ENCODE data around the gene BABAM2. TPM values are rescaled to one million over a fixed set of nuclear protein-coding genes. Genes with fewer than 3 reads are reported as not detected.

BABAM2 gene
- total RNA-seq, 2 experiments from 2014 or later = 19.7 to 33.2 TPM

DNA sequence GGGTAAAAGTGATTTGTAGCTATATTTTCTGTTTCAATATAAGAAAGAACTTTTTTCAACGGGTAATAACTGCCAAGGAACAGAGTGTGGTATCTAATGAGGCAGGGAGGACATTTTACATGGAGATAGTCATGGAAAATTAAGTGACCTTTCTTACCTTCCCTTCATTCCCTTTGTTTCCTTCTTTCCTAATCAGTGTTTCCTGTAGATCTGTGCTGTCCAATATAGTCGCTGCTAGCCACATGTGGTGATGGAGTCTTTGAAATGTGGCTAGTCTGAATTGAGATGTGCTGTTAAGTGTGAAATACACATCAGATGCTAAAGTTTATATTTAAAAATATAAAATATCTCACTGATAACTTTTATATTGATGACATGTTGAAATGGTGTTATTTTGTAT is 81.8 kb downstream of the BABAM2 start:
- no peaks in the 10 kb centered on the region for H3K4me1 ChIP-seq (ENCODE audit: insufficient read depth, low read length, poor library complexity, severe bottlenecking)
- H3K36me3 ChIP-seq (ENCODE audit: insufficient read depth, low read length) = no peaks in the 10 kb centered on the region
- H3K79me2 ChIP-seq (ENCODE audit: insufficient read depth, low read depth, low read length) = no peaks in the 10 kb centered on the region
- no peaks in the 10 kb centered on the region for H3K9me3 ChIP-seq (ENCODE audit: low read length)
- BruUV-seq (replicated peaks) = no TSS peak
- no peak for TF ChIP-seq EZH2phosphoT487 (IDR thresholded peaks at IDR 0.05; ENCODE audit: borderline replicate concordance, low read depth, low read length)
- TF ChIP-seq, protein P1, sequence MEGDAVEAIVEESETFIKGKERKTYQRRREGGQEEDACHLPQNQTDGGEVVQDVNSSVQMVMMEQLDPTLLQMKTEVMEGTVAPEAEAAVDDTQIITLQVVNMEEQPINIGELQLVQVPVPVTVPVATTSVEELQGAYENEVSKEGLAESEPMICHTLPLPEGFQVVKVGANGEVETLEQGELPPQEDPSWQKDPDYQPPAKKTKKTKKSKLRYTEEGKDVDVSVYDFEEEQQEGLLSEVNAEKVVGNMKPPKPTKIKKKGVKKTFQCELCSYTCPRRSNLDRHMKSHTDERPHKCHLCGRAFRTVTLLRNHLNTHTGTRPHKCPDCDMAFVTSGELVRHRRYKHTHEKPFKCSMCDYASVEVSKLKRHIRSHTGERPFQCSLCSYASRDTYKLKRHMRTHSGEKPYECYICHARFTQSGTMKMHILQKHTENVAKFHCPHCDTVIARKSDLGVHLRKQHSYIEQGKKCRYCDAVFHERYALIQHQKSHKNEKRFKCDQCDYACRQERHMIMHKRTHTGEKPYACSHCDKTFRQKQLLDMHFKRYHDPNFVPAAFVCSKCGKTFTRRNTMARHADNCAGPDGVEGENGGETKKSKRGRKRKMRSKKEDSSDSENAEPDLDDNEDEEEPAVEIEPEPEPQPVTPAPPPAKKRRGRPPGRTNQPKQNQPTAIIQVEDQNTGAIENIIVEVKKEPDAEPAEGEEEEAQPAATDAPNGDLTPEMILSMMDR (conservative IDR thresholded peaks at IDR 0.05; ENCODE audit: low read length) = no peak
- H3K4me2 ChIP-seq (ENCODE audit: low read length) = no peak overlapping the region
- H3K9me2 ChIP-seq (ENCODE audit: insufficient read depth, low read length) = no peaks in the 10 kb centered on the region
- ChIA-PET CTCF (ENCODE audit: unreplicated experiment) (interaction anchor here (0.8 kb wide), 1 partner anchor 14 kb away, joined by 3 read pairs; no protein-coding TSS in a partner anchor), POLR2A (interaction anchor here (0.6 kb wide), 2 partner anchors 10 to 21 kb away, joined by 3 read pairs; no protein-coding TSS in a partner anchor)
- H3K4me3 ChIP-seq (ENCODE audit: low read depth, low read length, poor library complexity, severe bottlenecking) = no peak overlapping the region
- no peak for DNase-seq (ENCODE audit: low spot score)
- no peak overlapping the region for H3K27ac ChIP-seq (ENCODE audit: low read depth, low read length, poor library complexity, severe bottlenecking)
- no peak overlapping the region for H2AFZ ChIP-seq (ENCODE audit: low read length)
- H4K20me1 ChIP-seq (ENCODE audit: insufficient read depth, low read length) = no peaks in the 10 kb centered on the region
- intact Hi-C loops (cut with micrococcal nuclease; ENCODE audit: unreplicated experiment) = no loop called here

DNA sequence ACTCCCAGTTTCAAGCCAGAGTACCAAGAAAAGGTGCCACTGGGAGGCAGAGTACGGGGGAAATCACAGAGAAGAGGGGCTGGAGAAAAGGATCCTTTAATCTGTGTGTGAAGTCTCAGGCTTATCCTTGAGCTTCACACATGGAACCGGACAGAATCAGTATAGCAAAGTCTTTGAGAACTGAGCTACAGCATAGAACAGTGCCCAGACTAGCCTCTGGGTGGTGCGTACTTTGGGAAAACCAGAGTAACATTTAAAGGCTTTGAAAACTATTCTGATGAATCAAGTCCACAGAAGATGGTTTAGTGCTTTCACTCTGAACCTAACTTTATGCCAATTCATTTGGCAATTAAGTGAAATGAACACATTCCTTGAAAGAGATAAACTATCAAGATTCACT is 83.1 kb downstream of the BABAM2 start:
- H3K4me2 ChIP-seq (ENCODE audit: low read length) = no peak overlapping the region
- DNase-seq (ENCODE audit: low spot score) = no peak
- no peak overlapping the region for H3K4me3 ChIP-seq (ENCODE audit: low read depth, low read length, poor library complexity, severe bottlenecking)
- H3K9me2 ChIP-seq (ENCODE audit: insufficient read depth, low read length) = no peaks in the 10 kb centered on the region
- TF ChIP-seq, protein P1 (conservative IDR thresholded peaks at IDR 0.05; ENCODE audit: low read length) = no peak
- TF ChIP-seq EZH2phosphoT487 (IDR thresholded peaks at IDR 0.05; ENCODE audit: borderline replicate concordance, low read depth, low read length) = no peak
- POLR2A ChIA-PET = no interaction called here
- H3K4me1 ChIP-seq (ENCODE audit: insufficient read depth, low read length, poor library complexity, severe bottlenecking) = no peaks in the 10 kb centered on the region
- H4K20me1 ChIP-seq (ENCODE audit: insufficient read depth, low read length) = no peaks in the 10 kb centered on the region
- intact Hi-C loops (cut with micrococcal nuclease; ENCODE audit: unreplicated experiment) = no loop called here
- no peak overlapping the region for H3K27ac ChIP-seq (ENCODE audit: low read depth, low read length, poor library complexity, severe bottlenecking)
- no TSS peak for BruUV-seq (replicated peaks)
- H2AFZ ChIP-seq (ENCODE audit: low read length) = no peak overlapping the region
- no peaks in the 10 kb centered on the region for H3K79me2 ChIP-seq (ENCODE audit: insufficient read depth, low read depth, low read length)
- CTCF ChIA-PET (ENCODE audit: unreplicated experiment) = no interaction called here
- H3K9me3 ChIP-seq (ENCODE audit: low read length) = no peaks in the 10 kb centered on the region
- no peaks in the 10 kb centered on the region for H3K36me3 ChIP-seq (ENCODE audit: insufficient read depth, low read length)

DNA sequence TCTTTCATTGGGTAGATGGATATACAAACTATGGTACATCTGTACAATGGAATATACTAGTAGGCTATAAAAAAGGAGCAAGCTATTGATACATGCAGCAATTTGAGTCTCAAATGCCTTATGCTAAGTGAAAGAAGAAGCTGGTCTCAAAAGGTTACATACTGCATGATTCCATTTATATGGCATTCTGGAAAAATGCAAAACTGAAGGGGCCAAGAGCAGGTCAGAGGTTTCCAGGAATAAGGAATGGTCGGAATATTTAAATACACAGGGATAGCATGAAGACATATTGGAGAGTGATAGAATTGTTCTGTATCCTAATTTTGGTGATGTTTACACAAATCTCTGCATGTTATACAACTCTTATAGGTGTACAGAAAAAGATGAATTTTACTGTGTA is 85.8 kb downstream of the BABAM2 start:
- H3K27ac ChIP-seq (ENCODE audit: low read depth, low read length, poor library complexity, severe bottlenecking) = no peak overlapping the region
- no peaks in the 10 kb centered on the region for H3K9me2 ChIP-seq (ENCODE audit: insufficient read depth, low read length)
- H3K4me2 ChIP-seq (ENCODE audit: low read length) = no peak overlapping the region
- H4K20me1 ChIP-seq (ENCODE audit: insufficient read depth, low read length) = no peaks in the 10 kb centered on the region
- intact Hi-C loops (cut with micrococcal nuclease; ENCODE audit: unreplicated experiment) = no loop called here
- H3K4me3 ChIP-seq (ENCODE audit: low read depth, low read length, poor library complexity, severe bottlenecking) = no peak overlapping the region
- CTCF ChIA-PET (ENCODE audit: unreplicated experiment) = no interaction called here
- no peak for TF ChIP-seq EZH2phosphoT487 (IDR thresholded peaks at IDR 0.05; ENCODE audit: borderline replicate concordance, low read depth, low read length)
- TF ChIP-seq, protein P1 (conservative IDR thresholded peaks at IDR 0.05; ENCODE audit: low read length) = no peak
- H3K79me2 ChIP-seq (ENCODE audit: insufficient read depth, low read depth, low read length) = no peaks in the 10 kb centered on the region
- POLR2A ChIA-PET = no interaction called here
- H2AFZ ChIP-seq (ENCODE audit: low read length) = no peak overlapping the region
- DNase-seq (ENCODE audit: low spot score) = no peak
- BruUV-seq (replicated peaks) = no TSS peak
- no peaks in the 10 kb centered on the region for H3K9me3 ChIP-seq (ENCODE audit: low read length)
- no peaks in the 10 kb centered on the region for H3K36me3 ChIP-seq (ENCODE audit: insufficient read depth, low read length)
- no peaks in the 10 kb centered on the region for H3K4me1 ChIP-seq (ENCODE audit: insufficient read depth, low read length, poor library complexity, severe bottlenecking)
